Sigmoid colon (tissue), 4 donors: Measurements from ENCODE around the gene KCNAB1.

ENCODE experiments used
- EP300 ChIP-seq, 4 donors: sonication (generic); formaldehyde crosslinking; IDR thresholded peaks; one replicate each; pipeline ENCODE4 v1.6.1; 2017; ENCODE audit warnings: antibody characterized with exemption in 4 of 4
- POLR2A ChIP-seq, 2 donors: fragments of 450-650 bp; IDR thresholded peaks; one replicate each; pipeline ENCODE4 v1.6.1; 2016; ENCODE audit warnings: antibody characterized with exemption in 2 of 2, mild to moderate bottlenecking in 2 of 2, moderate library complexity in 2 of 2
- TF ChIP-seq, protein P1 (sequence below), 4 experiments: fragments of 450-650 bp in 3 of 4; fragments of 200-600 bp in 1 of 4; IDR thresholded peaks; one replicate each; pipeline ENCODE4 v1.5.1; 2016 to 2019; ENCODE audit warnings: antibody characterized with exemption in 4 of 4, mild to moderate bottlenecking in 3 of 4, moderate library complexity in 2 of 4

DNA sequence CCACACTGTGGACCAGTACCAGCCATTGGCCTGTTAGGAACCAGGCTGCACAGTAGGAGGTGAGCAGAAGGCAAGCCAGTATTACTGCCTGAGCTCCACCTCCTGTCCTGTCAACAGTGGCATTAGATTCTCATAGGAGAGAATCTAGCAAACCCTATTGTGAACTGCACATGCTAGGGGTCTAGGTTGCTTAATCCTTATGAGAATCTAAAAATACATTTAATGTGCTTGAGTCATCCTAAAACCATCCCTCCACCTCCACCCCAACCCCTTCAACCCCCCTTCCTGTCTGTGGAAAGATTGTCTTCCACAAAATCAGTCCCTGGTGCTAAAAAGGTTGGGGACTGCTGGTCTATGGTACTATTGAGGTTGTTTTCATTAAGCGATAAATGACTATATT, 49.3 kb upstream of the KCNAB1 start:
- TF ChIP-seq, protein P1, sequence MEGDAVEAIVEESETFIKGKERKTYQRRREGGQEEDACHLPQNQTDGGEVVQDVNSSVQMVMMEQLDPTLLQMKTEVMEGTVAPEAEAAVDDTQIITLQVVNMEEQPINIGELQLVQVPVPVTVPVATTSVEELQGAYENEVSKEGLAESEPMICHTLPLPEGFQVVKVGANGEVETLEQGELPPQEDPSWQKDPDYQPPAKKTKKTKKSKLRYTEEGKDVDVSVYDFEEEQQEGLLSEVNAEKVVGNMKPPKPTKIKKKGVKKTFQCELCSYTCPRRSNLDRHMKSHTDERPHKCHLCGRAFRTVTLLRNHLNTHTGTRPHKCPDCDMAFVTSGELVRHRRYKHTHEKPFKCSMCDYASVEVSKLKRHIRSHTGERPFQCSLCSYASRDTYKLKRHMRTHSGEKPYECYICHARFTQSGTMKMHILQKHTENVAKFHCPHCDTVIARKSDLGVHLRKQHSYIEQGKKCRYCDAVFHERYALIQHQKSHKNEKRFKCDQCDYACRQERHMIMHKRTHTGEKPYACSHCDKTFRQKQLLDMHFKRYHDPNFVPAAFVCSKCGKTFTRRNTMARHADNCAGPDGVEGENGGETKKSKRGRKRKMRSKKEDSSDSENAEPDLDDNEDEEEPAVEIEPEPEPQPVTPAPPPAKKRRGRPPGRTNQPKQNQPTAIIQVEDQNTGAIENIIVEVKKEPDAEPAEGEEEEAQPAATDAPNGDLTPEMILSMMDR (IDR thresholded peaks at IDR 0.05), result no peak
- TF ChIP-seq POLR2A (IDR thresholded peaks at IDR 0.05), result no peak
- TF ChIP-seq EP300 (IDR thresholded peaks at IDR 0.05), result no peak
